ENCODE results near the gene CREBRF. TPM values are rescaled to one million over a fixed set of nuclear protein-coding genes. Genes with fewer than 3 reads are reported as not detected.

Gene CREBRF
- total and polyA plus RNA-seq, 9 donors, result 6.0 to 15.5 (median 6.9) TPM

- Histone ChIP-seq H3K4me3 (ENCODE audit: low read length) (no peak overlapping the region), H3K9me3 (replicated peaks; ENCODE audit: control insufficient read depth, low read depth, low read length) (no peaks in the 10 kb centered on the region), H3K27ac (ENCODE audit: low read length) (no peak overlapping the region), H3K4me1 (ENCODE audit: control insufficient read depth, insufficient read depth, low read length) (peaks cover 3% of the 10 kb centered on the region), H3K27me3 (ENCODE audit: control insufficient read depth, insufficient read depth, low read length) (no peaks in the 10 kb centered on the region), H3K36me3 (ENCODE audit: control insufficient read depth, insufficient read depth, low read length) (peaks cover 34% of the 10 kb centered on the region)
- 71% methylated on average over 1 of the region's 2 CpGs for WGBS (ENCODE audit: insufficient coverage)
- DNase-seq, result no peak
Observed at GRCh38 chr5:173165177-173166016, 109.2 kb downstream of the CREBRF start.

- Histone ChIP-seq H3K36me3 (ENCODE audit: control insufficient read depth, insufficient read depth, low read length) (no peaks in the 10 kb centered on the region), H3K27me3 (ENCODE audit: control insufficient read depth, insufficient read depth, low read length) (peaks cover 3% of the 10 kb centered on the region), H3K4me1 (ENCODE audit: control insufficient read depth, insufficient read depth, low read length) (no peaks in the 10 kb centered on the region), H3K27ac (ENCODE audit: low read length) (no peak overlapping the region), H3K9me3 (replicated peaks; ENCODE audit: control insufficient read depth, low read depth, low read length) (no peaks in the 10 kb centered on the region), H3K4me3 (ENCODE audit: low read length) (no peak overlapping the region)
- WGBS (ENCODE audit: insufficient coverage), result 82% methylated on average over 2 of the region's 8 CpGs
- no peak for DNase-seq
Observed at GRCh38 chr5:173172166-173172565, 116.0 kb downstream of the CREBRF start.

GRCh38 chr5:173175523-173175922 lies 119.4 kb downstream of the CREBRF start:
- no peak for DNase-seq
- no peaks in the 10 kb centered on the region for H3K36me3 ChIP-seq (ENCODE audit: control insufficient read depth, insufficient read depth, low read length)
- no CpG with 5 or more reads among the region's 4 CpGs for WGBS (ENCODE audit: insufficient coverage)
- H3K27ac ChIP-seq (ENCODE audit: low read length), result no peak overlapping the region
- H3K27me3 ChIP-seq (ENCODE audit: control insufficient read depth, insufficient read depth, low read length), result peaks cover 3% of the 10 kb centered on the region
- peaks cover 3% of the 10 kb centered on the region for H3K9me3 ChIP-seq (replicated peaks; ENCODE audit: control insufficient read depth, low read depth, low read length)
- H3K4me3 ChIP-seq (ENCODE audit: low read length), result no peak overlapping the region
- no peaks in the 10 kb centered on the region for H3K4me1 ChIP-seq (ENCODE audit: control insufficient read depth, insufficient read depth, low read length)

GRCh38 chr5:173178369-173178910 lies 122.3 kb downstream of the CREBRF start:
- Histone ChIP-seq H3K4me1 (ENCODE audit: control insufficient read depth, insufficient read depth, low read length) (no peaks in the 10 kb centered on the region), H3K27ac (ENCODE audit: low read length) (no peak overlapping the region), H3K27me3 (ENCODE audit: control insufficient read depth, insufficient read depth, low read length) (peaks cover 3% of the 10 kb centered on the region), H3K4me3 (ENCODE audit: low read length) (no peak overlapping the region), H3K36me3 (ENCODE audit: control insufficient read depth, insufficient read depth, low read length) (no peaks in the 10 kb centered on the region), H3K9me3 (replicated peaks; ENCODE audit: control insufficient read depth, low read depth, low read length) (peaks cover 3% of the 10 kb centered on the region)
- WGBS (ENCODE audit: insufficient coverage), result 56% methylated on average over 11 of the region's 12 CpGs
- DNase-seq, result no peak

- Histone ChIP-seq H3K27me3 (ENCODE audit: control insufficient read depth, insufficient read depth, low read length) (peaks cover 2% of the 10 kb centered on the region), H3K4me1 (ENCODE audit: control insufficient read depth, insufficient read depth, low read length) (no peaks in the 10 kb centered on the region), H3K4me3 (ENCODE audit: low read length) (no peak overlapping the region), H3K9me3 (replicated peaks; ENCODE audit: control insufficient read depth, low read depth, low read length) (peaks cover 3% of the 10 kb centered on the region), H3K27ac (ENCODE audit: low read length) (no peak overlapping the region), H3K36me3 (ENCODE audit: control insufficient read depth, insufficient read depth, low read length) (no peaks in the 10 kb centered on the region)
- DNase-seq, result no peak
- whole genome bisulfite sequencing (ENCODE audit: insufficient coverage), result 70% methylated on average over 2 of the region's 2 CpGs
Observed at GRCh38 chr5:173180331-173180730, 124.2 kb downstream of the CREBRF start.

GRCh38 chr5:173187054-173187743 lies 131.0 kb downstream of the CREBRF start:
- Histone ChIP-seq H3K9me3 (replicated peaks; ENCODE audit: control insufficient read depth, low read depth, low read length) (no peaks in the 10 kb centered on the region), H3K4me1 (ENCODE audit: control insufficient read depth, insufficient read depth, low read length) (no peaks in the 10 kb centered on the region), H3K27ac (ENCODE audit: low read length) (no peak overlapping the region), H3K36me3 (ENCODE audit: control insufficient read depth, insufficient read depth, low read length) (no peaks in the 10 kb centered on the region), H3K4me3 (ENCODE audit: low read length) (no peak overlapping the region), H3K27me3 (ENCODE audit: control insufficient read depth, insufficient read depth, low read length) (peaks cover 2% of the 10 kb centered on the region)
- 73% methylated on average over 10 of the region's 11 CpGs for WGBS (ENCODE audit: insufficient coverage)
- no peak for DNase-seq

- H3K4me3 ChIP-seq (ENCODE audit: low read length), result no peak overlapping the region
- DNase-seq, result no peak
- no peaks in the 10 kb centered on the region for H3K36me3 ChIP-seq (ENCODE audit: control insufficient read depth, insufficient read depth, low read length)
- no CpG with 5 or more reads among the region's 2 CpGs for WGBS (ENCODE audit: insufficient coverage)
- H3K27ac ChIP-seq (ENCODE audit: low read length), result no peak overlapping the region
- no peaks in the 10 kb centered on the region for H3K9me3 ChIP-seq (replicated peaks; ENCODE audit: control insufficient read depth, low read depth, low read length)
- no peaks in the 10 kb centered on the region for H3K4me1 ChIP-seq (ENCODE audit: control insufficient read depth, insufficient read depth, low read length)
- peaks cover 2% of the 10 kb centered on the region for H3K27me3 ChIP-seq (ENCODE audit: control insufficient read depth, insufficient read depth, low read length)
Observed at GRCh38 chr5:173188280-173188679, 132.1 kb downstream of the CREBRF start.

Other genes with a start within 250 kb of the CREBRF start
- gene ERGIC1, start 222.1 kb upstream of the CREBRF start, total RNA-seq, result 58.8 TPM
- gene ERGIC1, start 222.1 kb upstream of the CREBRF start, polyA plus RNA-seq (ENCODE audit: insufficient read depth in 1 of 8, insufficient read length in 8 of 8, low replicate concordance in 1 of 8), result 100 to 1,000 TPM in 3 of 8 donors, 10 to 100 TPM in 5; 78.2 to 102 (median 97.7) TPM
- gene RPL26L1, start 96.9 kb upstream of the CREBRF start, total RNA-seq, result 39.7 TPM
- 10 to 100 TPM; 34.5 to 51.2 (median 41.4) TPM for gene RPL26L1, start 96.9 kb upstream of the CREBRF start, polyA plus RNA-seq (ENCODE audit: insufficient read depth in 1 of 8, insufficient read length in 8 of 8, low replicate concordance in 1 of 8)
- 92.4 TPM for gene ATP6V0E1, start 72.6 kb upstream of the CREBRF start, total RNA-seq
- 100 to 1,000 TPM in 4 of 8 donors, 10 to 100 TPM in 4; 85.8 to 115 (median 103) TPM for gene ATP6V0E1, start 72.6 kb upstream of the CREBRF start, polyA plus RNA-seq (ENCODE audit: insufficient read depth in 1 of 8, insufficient read length in 8 of 8, low replicate concordance in 1 of 8)
- 14.2 TPM for gene BNIP1, start 88.2 kb downstream of the CREBRF start, total RNA-seq
- 10 to 100 TPM; 10.8 to 15.2 (median 12.4) TPM for gene BNIP1, start 88.2 kb downstream of the CREBRF start, polyA plus RNA-seq (ENCODE audit: insufficient read depth in 1 of 8, insufficient read length in 8 of 8, low replicate concordance in 1 of 8)
- gene NKX2-5, start 178.9 kb downstream of the CREBRF start, total RNA-seq, result not detected
- under 1 TPM in 1 of 8 donors, not detected in 7; 0.27 TPM for gene NKX2-5, start 178.9 kb downstream of the CREBRF start, polyA plus RNA-seq (ENCODE audit: insufficient read depth in 1 of 8, insufficient read length in 8 of 8, low replicate concordance in 1 of 8)